Transverse colon (tissue), 3 donors: ENCODE measurements around the gene TMEM53.

Source experiments
- CTCF ChIP-seq, 5 experiments: fragments of 200-600 bp in 3 of 5; fragments of 450-650 bp in 2 of 5; sonication (generic) in 3 of 5; IDR thresholded peaks; 1 replicate in 2 of 5; 2 replicates in 3 of 5; pipeline ENCODE4 v1.5.1; 2016 to 2017; ENCODE audit warnings: antibody characterized with exemption in 5 of 5, inconsistent platforms in 3 of 5, mild to moderate bottlenecking in 2 of 5, moderate library complexity in 1 of 5
- POLR2A ChIP-seq: fragments of 450-650 bp; IDR thresholded peaks from one replicate; pipeline ENCODE4 v1.6.1; 2016; ENCODE audit warnings: antibody characterized with exemption, mild to moderate bottlenecking, moderate library complexity

- TF ChIP-seq CTCF (IDR thresholded peaks at IDR 0.05) (no peak), POLR2A (no peak)
Observed at GRCh38 chr1:44660176-44660575, 14.1 kb downstream of the TMEM53 start.
